OCI-LY1 (cell line): Measurements from ENCODE around the gene SORBS2.

Experiments used
- H2AFZ ChIP-seq: fragments of 200-600 bp; sonication (generic), shearing (Covaris generic); 2 replicates; pipeline ENCODE4 v1.6.0; 2014; ENCODE audit warnings: antibody characterized with exemption, mild to moderate bottlenecking, low read length
- H3F3A ChIP-seq: fragments of 200-600 bp; sonication (generic), shearing (Covaris generic); 2 replicates; pipeline ENCODE4 v1.6.0; 2014; ENCODE audit warnings: mild to moderate bottlenecking, antibody characterized with exemption, low read length, moderate library complexity; ENCODE audit not compliant: insufficient read depth
- H3K27ac ChIP-seq: fragments of 200-600 bp; sonication (generic); 2 replicates; pipeline ENCODE4 v1.5.1; 2014; ENCODE audit warnings: low read length, mixed run types, mild to moderate bottlenecking, low read depth; ENCODE audit not compliant: poor library complexity, severe bottlenecking
- H3K27me3 ChIP-seq: fragments of 200-600 bp; sonication (generic); 2 replicates; pipeline ENCODE4 v1.6.0; 2014; ENCODE audit warnings: antibody characterized with exemption, mild to moderate bottlenecking, low read length, moderate library complexity; ENCODE audit not compliant: insufficient read depth
- H3K36me3 ChIP-seq: fragments of 200-600 bp; sonication (generic); 2 replicates; pipeline ENCODE4 v1.6.1; 2014; ENCODE audit warnings: mild to moderate bottlenecking, antibody characterized with exemption, low read length, moderate library complexity, mixed read lengths; ENCODE audit not compliant: insufficient read depth
- H3K4me1 ChIP-seq: fragments of 200-600 bp; sonication (generic); 2 replicates; pipeline ENCODE4 v1.5.1; 2014; ENCODE audit warnings: mild to moderate bottlenecking, low read length, moderate library complexity; ENCODE audit not compliant: insufficient read depth, severe bottlenecking
- H3K4me2 ChIP-seq: fragments of 200-600 bp; sonication (generic), shearing (Covaris generic); 2 replicates; pipeline ENCODE4 v1.6.1; 2014; ENCODE audit warnings: low read length
- H3K4me3 ChIP-seq: fragments of 200-600 bp; sonication (generic); 2 replicates; pipeline ENCODE4 v1.5.1; 2014; ENCODE audit warnings: low read length, low read depth, mild to moderate bottlenecking, mixed read lengths; ENCODE audit not compliant: poor library complexity, severe bottlenecking
- H3K79me2 ChIP-seq: fragments of 200-600 bp; shearing (Covaris generic); 2 replicates; pipeline ENCODE4 v1.6.1; 2016; ENCODE audit warnings: mixed run types, low read length, mixed read lengths; ENCODE audit not compliant: insufficient read depth
- H3K9ac ChIP-seq: fragments of 200-600 bp; sonication (generic), shearing (Covaris generic); 2 replicates; pipeline ENCODE4 v1.6.1; 2014; ENCODE audit warnings: mild to moderate bottlenecking, low read length, mixed read lengths
- H3K9me2 ChIP-seq: fragments of 200-600 bp; sonication (generic), shearing (Covaris generic); 2 replicates; pipeline ENCODE4 v1.6.1; 2014; ENCODE audit warnings: low read depth, mild to moderate bottlenecking, low read length, mixed read lengths
- H3K9me3 ChIP-seq: fragments of 200-600 bp; shearing (Covaris generic); 2 replicates; pipeline ENCODE4 v1.6.1; 2014; ENCODE audit warnings: low read length, mixed read lengths
- H4K20me1 ChIP-seq: fragments of 200-600 bp; sonication (generic), shearing (Covaris generic); 2 replicates; pipeline ENCODE4 v1.6.0; 2016; ENCODE audit warnings: mild to moderate bottlenecking, low read length; ENCODE audit not compliant: insufficient read depth
- CTCF ChIP-seq: fragments of 200-600 bp; sonication (generic), shearing (Covaris generic); IDR thresholded peaks from 2 replicates; pipeline ENCODE4 v1.5.1; 2017; ENCODE audit warnings: mild to moderate bottlenecking, antibody characterized with exemption, low read length, moderate library complexity, mixed read lengths
- EZH2 ChIP-seq: fragments of 200-600 bp; sonication (generic), shearing (Covaris generic); IDR thresholded peaks from 2 replicates; pipeline ENCODE4 v1.8.0; 2017; ENCODE audit warnings: borderline replicate concordance, mixed run types, mild to moderate bottlenecking, antibody characterized with exemption, low read length, moderate library complexity, mixed read lengths

The SORBS2 gene

GRCh38 chr4:185656467-185656931, 155.5 kb downstream of the SORBS2 start:
- H3K4me2 ChIP-seq: no peak overlapping the region
- no peaks in the 10 kb centered on the region for H4K20me1 ChIP-seq
- H3F3A ChIP-seq: no peaks in the 10 kb centered on the region
- H3K9me3 ChIP-seq: no peaks in the 10 kb centered on the region
- no peaks in the 10 kb centered on the region for H3K4me1 ChIP-seq
- H2AFZ ChIP-seq: no peak overlapping the region
- no peak for TF ChIP-seq CTCF
- TF ChIP-seq EZH2: no peak
- H3K27ac ChIP-seq: no peak overlapping the region
- no peak overlapping the region for H3K4me3 ChIP-seq
- H3K27me3 ChIP-seq: no peaks in the 10 kb centered on the region
- H3K79me2 ChIP-seq: no peaks in the 10 kb centered on the region
- no peaks in the 10 kb centered on the region for H3K9me2 ChIP-seq
- peaks cover 67% of the 10 kb centered on the region for H3K36me3 ChIP-seq
- H3K9ac ChIP-seq: no peak overlapping the region

- no peaks in the 10 kb centered on the region for H3K9me3 ChIP-seq
- no peak overlapping the region for H3K4me2 ChIP-seq
- H3K36me3 ChIP-seq: peaks cover 69% of the 10 kb centered on the region
- no peak overlapping the region for H3K9ac ChIP-seq
- no peaks in the 10 kb centered on the region for H3K27me3 ChIP-seq
- H3F3A ChIP-seq: no peaks in the 10 kb centered on the region
- no peak overlapping the region for H3K4me3 ChIP-seq
- no peaks in the 10 kb centered on the region for H3K9me2 ChIP-seq
- no peak overlapping the region for H2AFZ ChIP-seq
- no peak overlapping the region for H3K27ac ChIP-seq
- H3K4me1 ChIP-seq: no peaks in the 10 kb centered on the region
- H3K79me2 ChIP-seq: no peaks in the 10 kb centered on the region
- TF ChIP-seq EZH2: no peak
- no peak for TF ChIP-seq CTCF
- no peaks in the 10 kb centered on the region for H4K20me1 ChIP-seq
These were observed 156.9 kb downstream of the SORBS2 start for GRCh38 chr4:185654965-185655554.

- no peaks in the 10 kb centered on the region for H3K27me3 ChIP-seq
- no peak for TF ChIP-seq CTCF
- TF ChIP-seq EZH2: no peak
- no peaks in the 10 kb centered on the region for H3K9me3 ChIP-seq
- H3K9ac ChIP-seq: no peak overlapping the region
- H3K27ac ChIP-seq: no peak overlapping the region
- H3K4me2 ChIP-seq: no peak overlapping the region
- peaks cover 67% of the 10 kb centered on the region for H3K36me3 ChIP-seq
- no peaks in the 10 kb centered on the region for H3K79me2 ChIP-seq
- no peaks in the 10 kb centered on the region for H4K20me1 ChIP-seq
- no peaks in the 10 kb centered on the region for H3K4me1 ChIP-seq
- H3K4me3 ChIP-seq: no peak overlapping the region
- H3K9me2 ChIP-seq: no peaks in the 10 kb centered on the region
- no peaks in the 10 kb centered on the region for H3F3A ChIP-seq
- H2AFZ ChIP-seq: no peak overlapping the region
These were observed 157.7 kb downstream of the SORBS2 start for GRCh38 chr4:185654311-185654710.
